H1 (cell line): ENCODE measurements around the gene EMP3.

ENCODE experiments used
- EZH2 ChIP-seq: fragments of 200-600 bp; sonication (generic); IDR thresholded peaks from 2 replicates; pipeline ENCODE4 v1.7.1; 2012; ENCODE audit warnings: low read depth, mild to moderate bottlenecking, moderate library complexity, low read length, inconsistent platforms; ENCODE audit not compliant: severe bottlenecking
- HDAC6 ChIP-seq: IDR thresholded peaks from one replicate; pipeline ENCODE4 v1.7.1; 2012; ENCODE audit warnings: low read depth, mild to moderate bottlenecking, inconsistent platforms, low read length, moderate library complexity
- PHF8 ChIP-seq: fragments of 200-600 bp; sonication (generic); conservative IDR thresholded peaks from 2 replicates; pipeline ENCODE4 v1.7.1; 2012; ENCODE audit warnings: low read depth, mild to moderate bottlenecking, inconsistent platforms, low read length, moderate library complexity
- TF ChIP-seq, protein P1 (sequence below), 3 experiments: IDR thresholded peaks; 1 replicate in 2 of 3; 2 replicates in 1 of 3; pipeline versions ENCODE4 v1.5.1 to v1.6.1; 2011; ENCODE audit warnings: low read length in 3 of 3, mild to moderate bottlenecking in 3 of 3, inconsistent platforms in 2 of 3, low read depth in 1 of 3, moderate library complexity in 1 of 3; ENCODE audit not compliant: insufficient read depth in 1 of 3; ENCODE audit errors: control extremely low read depth in 1 of 3
- TF ChIP-seq, protein P2 (sequence below): fragments of 300-600 bp; sonication (generic); IDR thresholded peaks from 2 replicates; pipeline ENCODE4 v1.7.1; 2012; ENCODE audit warnings: low read length, moderate library complexity, mild to moderate bottlenecking, inconsistent platforms; ENCODE audit not compliant: insufficient replicate concordance
- TF ChIP-seq, protein P3 (sequence below): IDR thresholded peaks from 2 replicates; pipeline ENCODE4 v1.6.1; 2012; ENCODE audit warnings: low read length, inconsistent platforms
- TF ChIP-seq, protein P4 (sequence below): IDR thresholded peaks from 2 replicates; pipeline ENCODE4 v1.6.1; 2011; ENCODE audit warnings: low read depth, mild to moderate bottlenecking, low read length; ENCODE audit not compliant: insufficient read depth

DNA sequence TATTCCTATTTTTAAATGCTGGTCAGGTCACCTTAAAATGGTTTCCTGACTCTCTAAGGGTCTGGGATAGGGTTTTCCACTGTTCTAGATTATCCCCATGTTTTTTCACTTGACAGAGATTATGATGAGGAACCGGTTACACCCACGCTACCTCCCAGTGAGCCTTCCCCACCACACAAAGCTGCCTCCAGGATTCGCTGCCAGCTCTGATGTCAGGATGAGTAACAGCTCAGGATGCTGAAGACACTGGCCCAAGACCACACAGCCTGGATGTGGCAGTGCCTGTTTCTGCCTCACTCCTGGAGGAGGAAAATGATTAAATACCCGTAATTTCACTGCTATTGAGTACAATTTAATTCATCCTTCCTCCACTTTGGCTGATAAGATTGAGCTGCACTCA, 32.6 kb upstream of the EMP3 start:
- no peak for TF ChIP-seq PHF8
- TF ChIP-seq, protein P1, sequence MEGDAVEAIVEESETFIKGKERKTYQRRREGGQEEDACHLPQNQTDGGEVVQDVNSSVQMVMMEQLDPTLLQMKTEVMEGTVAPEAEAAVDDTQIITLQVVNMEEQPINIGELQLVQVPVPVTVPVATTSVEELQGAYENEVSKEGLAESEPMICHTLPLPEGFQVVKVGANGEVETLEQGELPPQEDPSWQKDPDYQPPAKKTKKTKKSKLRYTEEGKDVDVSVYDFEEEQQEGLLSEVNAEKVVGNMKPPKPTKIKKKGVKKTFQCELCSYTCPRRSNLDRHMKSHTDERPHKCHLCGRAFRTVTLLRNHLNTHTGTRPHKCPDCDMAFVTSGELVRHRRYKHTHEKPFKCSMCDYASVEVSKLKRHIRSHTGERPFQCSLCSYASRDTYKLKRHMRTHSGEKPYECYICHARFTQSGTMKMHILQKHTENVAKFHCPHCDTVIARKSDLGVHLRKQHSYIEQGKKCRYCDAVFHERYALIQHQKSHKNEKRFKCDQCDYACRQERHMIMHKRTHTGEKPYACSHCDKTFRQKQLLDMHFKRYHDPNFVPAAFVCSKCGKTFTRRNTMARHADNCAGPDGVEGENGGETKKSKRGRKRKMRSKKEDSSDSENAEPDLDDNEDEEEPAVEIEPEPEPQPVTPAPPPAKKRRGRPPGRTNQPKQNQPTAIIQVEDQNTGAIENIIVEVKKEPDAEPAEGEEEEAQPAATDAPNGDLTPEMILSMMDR (IDR thresholded peaks at IDR 0.05; ENCODE audit: control extremely low read depth in 1 of 3, insufficient read depth in 1 of 3, low read depth in 1 of 3, low read length in 3 of 3), result no peak
- no peak for TF ChIP-seq HDAC6
- no peak for TF ChIP-seq EZH2
- TF ChIP-seq, protein P2, sequence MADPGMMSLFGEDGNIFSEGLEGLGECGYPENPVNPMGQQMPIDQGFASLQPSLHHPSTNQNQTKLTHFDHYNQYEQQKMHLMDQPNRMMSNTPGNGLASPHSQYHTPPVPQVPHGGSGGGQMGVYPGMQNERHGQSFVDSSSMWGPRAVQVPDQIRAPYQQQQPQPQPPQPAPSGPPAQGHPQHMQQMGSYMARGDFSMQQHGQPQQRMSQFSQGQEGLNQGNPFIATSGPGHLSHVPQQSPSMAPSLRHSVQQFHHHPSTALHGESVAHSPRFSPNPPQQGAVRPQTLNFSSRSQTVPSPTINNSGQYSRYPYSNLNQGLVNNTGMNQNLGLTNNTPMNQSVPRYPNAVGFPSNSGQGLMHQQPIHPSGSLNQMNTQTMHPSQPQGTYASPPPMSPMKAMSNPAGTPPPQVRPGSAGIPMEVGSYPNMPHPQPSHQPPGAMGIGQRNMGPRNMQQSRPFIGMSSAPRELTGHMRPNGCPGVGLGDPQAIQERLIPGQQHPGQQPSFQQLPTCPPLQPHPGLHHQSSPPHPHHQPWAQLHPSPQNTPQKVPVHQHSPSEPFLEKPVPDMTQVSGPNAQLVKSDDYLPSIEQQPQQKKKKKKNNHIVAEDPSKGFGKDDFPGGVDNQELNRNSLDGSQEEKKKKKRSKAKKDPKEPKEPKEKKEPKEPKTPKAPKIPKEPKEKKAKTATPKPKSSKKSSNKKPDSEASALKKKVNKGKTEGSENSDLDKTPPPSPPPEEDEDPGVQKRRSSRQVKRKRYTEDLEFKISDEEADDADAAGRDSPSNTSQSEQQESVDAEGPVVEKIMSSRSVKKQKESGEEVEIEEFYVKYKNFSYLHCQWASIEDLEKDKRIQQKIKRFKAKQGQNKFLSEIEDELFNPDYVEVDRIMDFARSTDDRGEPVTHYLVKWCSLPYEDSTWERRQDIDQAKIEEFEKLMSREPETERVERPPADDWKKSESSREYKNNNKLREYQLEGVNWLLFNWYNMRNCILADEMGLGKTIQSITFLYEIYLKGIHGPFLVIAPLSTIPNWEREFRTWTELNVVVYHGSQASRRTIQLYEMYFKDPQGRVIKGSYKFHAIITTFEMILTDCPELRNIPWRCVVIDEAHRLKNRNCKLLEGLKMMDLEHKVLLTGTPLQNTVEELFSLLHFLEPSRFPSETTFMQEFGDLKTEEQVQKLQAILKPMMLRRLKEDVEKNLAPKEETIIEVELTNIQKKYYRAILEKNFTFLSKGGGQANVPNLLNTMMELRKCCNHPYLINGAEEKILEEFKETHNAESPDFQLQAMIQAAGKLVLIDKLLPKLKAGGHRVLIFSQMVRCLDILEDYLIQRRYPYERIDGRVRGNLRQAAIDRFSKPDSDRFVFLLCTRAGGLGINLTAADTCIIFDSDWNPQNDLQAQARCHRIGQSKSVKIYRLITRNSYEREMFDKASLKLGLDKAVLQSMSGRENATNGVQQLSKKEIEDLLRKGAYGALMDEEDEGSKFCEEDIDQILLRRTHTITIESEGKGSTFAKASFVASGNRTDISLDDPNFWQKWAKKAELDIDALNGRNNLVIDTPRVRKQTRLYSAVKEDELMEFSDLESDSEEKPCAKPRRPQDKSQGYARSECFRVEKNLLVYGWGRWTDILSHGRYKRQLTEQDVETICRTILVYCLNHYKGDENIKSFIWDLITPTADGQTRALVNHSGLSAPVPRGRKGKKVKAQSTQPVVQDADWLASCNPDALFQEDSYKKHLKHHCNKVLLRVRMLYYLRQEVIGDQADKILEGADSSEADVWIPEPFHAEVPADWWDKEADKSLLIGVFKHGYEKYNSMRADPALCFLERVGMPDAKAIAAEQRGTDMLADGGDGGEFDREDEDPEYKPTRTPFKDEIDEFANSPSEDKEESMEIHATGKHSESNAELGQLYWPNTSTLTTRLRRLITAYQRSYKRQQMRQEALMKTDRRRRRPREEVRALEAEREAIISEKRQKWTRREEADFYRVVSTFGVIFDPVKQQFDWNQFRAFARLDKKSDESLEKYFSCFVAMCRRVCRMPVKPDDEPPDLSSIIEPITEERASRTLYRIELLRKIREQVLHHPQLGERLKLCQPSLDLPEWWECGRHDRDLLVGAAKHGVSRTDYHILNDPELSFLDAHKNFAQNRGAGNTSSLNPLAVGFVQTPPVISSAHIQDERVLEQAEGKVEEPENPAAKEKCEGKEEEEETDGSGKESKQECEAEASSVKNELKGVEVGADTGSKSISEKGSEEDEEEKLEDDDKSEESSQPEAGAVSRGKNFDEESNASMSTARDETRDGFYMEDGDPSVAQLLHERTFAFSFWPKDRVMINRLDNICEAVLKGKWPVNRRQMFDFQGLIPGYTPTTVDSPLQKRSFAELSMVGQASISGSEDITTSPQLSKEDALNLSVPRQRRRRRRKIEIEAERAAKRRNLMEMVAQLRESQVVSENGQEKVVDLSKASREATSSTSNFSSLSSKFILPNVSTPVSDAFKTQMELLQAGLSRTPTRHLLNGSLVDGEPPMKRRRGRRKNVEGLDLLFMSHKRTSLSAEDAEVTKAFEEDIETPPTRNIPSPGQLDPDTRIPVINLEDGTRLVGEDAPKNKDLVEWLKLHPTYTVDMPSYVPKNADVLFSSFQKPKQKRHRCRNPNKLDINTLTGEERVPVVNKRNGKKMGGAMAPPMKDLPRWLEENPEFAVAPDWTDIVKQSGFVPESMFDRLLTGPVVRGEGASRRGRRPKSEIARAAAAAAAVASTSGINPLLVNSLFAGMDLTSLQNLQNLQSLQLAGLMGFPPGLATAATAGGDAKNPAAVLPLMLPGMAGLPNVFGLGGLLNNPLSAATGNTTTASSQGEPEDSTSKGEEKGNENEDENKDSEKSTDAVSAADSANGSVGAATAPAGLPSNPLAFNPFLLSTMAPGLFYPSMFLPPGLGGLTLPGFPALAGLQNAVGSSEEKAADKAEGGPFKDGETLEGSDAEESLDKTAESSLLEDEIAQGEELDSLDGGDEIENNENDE, result no peak
- TF ChIP-seq, protein P3, sequence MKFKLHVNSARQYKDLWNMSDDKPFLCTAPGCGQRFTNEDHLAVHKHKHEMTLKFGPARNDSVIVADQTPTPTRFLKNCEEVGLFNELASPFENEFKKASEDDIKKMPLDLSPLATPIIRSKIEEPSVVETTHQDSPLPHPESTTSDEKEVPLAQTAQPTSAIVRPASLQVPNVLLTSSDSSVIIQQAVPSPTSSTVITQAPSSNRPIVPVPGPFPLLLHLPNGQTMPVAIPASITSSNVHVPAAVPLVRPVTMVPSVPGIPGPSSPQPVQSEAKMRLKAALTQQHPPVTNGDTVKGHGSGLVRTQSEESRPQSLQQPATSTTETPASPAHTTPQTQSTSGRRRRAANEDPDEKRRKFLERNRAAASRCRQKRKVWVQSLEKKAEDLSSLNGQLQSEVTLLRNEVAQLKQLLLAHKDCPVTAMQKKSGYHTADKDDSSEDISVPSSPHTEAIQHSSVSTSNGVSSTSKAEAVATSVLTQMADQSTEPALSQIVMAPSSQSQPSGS, result no peak
- TF ChIP-seq, protein P4, sequence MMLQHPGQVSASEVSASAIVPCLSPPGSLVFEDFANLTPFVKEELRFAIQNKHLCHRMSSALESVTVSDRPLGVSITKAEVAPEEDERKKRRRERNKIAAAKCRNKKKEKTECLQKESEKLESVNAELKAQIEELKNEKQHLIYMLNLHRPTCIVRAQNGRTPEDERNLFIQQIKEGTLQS, result no peak
